GM21737 (cell line): ENCODE measurements around the gene PRDM16.

Experiments
- ATAC-seq: cut with Tn5 transposase; IDR thresholded peaks from one replicate; pipeline ENCODE4 v1.9.1; 2021; ENCODE audit warnings: mild to moderate bottlenecking, moderate library complexity; ENCODE audit not compliant: unreplicated experiment

Gene PRDM16

GRCh38 chr1:3378411-3379208 lies 309.6 kb downstream of the PRDM16 start:
- ATAC-seq = no peak

GRCh38 chr1:3379934-3380333 lies 310.9 kb downstream of the PRDM16 start:
- ATAC-seq = no peak

GRCh38 chr1:3380469-3380868 lies 311.5 kb downstream of the PRDM16 start:
- ATAC-seq = no peak

- no peak for ATAC-seq
These were observed 312.9 kb downstream of the PRDM16 start for GRCh38 chr1:3381901-3382300.

- ATAC-seq = no peak
These were observed 313.5 kb downstream of the PRDM16 start for GRCh38 chr1:3382326-3383057.

GRCh38 chr1:3383679-3384078 lies 314.7 kb downstream of the PRDM16 start:
- no peak for ATAC-seq

- no peak for ATAC-seq
These were observed 315.4 kb downstream of the PRDM16 start for GRCh38 chr1:3384407-3384806.

GRCh38 chr1:3386205-3387002 lies 317.4 kb downstream of the PRDM16 start:
- no peak for ATAC-seq

- ATAC-seq = no peak
These were observed 318.4 kb downstream of the PRDM16 start for GRCh38 chr1:3387401-3387800.

GRCh38 chr1:3389093-3389833 lies 320.3 kb downstream of the PRDM16 start:
- no peak for ATAC-seq

GRCh38 chr1:3390291-3390690 lies 321.3 kb downstream of the PRDM16 start:
- ATAC-seq = no peak

- ATAC-seq = no peak
These were observed 322.7 kb downstream of the PRDM16 start for GRCh38 chr1:3391711-3392110.

GRCh38 chr1:3393024-3393986 lies 324.3 kb downstream of the PRDM16 start:
- ATAC-seq = no peak

GRCh38 chr1:3393987-3394920 lies 325.3 kb downstream of the PRDM16 start:
- no peak for ATAC-seq

- no peak for ATAC-seq
These were observed 327.4 kb downstream of the PRDM16 start for GRCh38 chr1:3396411-3396810.

GRCh38 chr1:3397311-3397710 lies 328.3 kb downstream of the PRDM16 start:
- ATAC-seq = no peak

GRCh38 chr1:3398396-3399140 lies 329.6 kb downstream of the PRDM16 start:
- no peak for ATAC-seq

- ATAC-seq = no peak
These were observed 330.7 kb downstream of the PRDM16 start for GRCh38 chr1:3399732-3400131.
